NCI-H2029 (cell line): ENCODE results near the gene CFAP157.

ENCODE experiments used
- DNase-seq: peaks from one replicate; lab custom pipeline; 2025; lab: John Stamatoyannopoulos, UW

Gene CFAP157

DNA sequence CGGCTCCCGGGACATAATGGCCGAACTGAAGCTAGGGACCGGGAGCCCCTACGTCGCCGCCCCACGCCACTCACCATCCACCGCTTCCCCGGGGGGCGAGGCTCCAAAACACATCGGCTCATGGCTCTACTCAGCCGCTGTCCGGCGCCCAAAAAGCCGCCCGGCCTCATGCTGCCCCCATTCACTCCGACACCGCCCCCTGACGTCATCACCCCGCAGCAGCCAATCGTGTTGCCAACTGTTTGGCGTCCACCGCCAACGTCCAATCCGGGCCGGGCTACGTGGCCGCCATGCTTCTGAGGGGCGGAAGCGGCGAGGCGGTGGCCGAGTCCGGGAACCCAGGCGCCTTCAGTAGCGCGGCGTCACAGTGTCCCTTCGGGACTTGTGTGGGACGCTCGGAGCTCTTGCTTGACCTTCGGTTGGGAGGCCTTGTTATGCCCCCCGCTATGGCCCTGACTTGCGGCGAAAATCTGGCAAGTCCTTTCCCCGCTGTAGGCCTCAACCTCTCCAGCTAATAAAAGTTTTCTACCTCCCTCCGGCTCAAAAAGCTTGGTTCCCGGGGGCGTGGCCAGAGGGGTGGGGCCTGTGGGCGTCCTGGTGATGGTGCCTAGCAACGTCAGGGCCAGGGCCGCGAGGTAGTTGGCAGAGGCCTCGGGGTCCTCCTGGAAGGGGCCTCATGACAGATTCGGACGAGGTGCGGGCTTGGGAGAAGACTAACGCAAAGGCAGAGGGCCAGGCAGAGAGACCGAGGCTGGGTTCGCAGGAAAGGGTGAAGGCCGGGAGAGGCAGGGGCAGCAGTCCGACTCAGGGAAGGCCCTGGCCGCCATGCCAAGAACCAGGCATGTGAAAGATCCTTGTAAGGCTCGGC, 8.9 kb downstream of the CFAP157 start, which contains the start of the genes PTRH1 and TTC16:
Gene PTRH1 (minus strand): TSS at position 194 of the 868 bp plus-strand sequence. CDS start 24 bp downstream, at position 170.
Gene TTC16 (plus strand): TSS at position 610 of the 868 bp plus-strand sequence. CDS start 67 bp downstream, at position 677.
- peak; percentile 92 for DNase-seq

DNA sequence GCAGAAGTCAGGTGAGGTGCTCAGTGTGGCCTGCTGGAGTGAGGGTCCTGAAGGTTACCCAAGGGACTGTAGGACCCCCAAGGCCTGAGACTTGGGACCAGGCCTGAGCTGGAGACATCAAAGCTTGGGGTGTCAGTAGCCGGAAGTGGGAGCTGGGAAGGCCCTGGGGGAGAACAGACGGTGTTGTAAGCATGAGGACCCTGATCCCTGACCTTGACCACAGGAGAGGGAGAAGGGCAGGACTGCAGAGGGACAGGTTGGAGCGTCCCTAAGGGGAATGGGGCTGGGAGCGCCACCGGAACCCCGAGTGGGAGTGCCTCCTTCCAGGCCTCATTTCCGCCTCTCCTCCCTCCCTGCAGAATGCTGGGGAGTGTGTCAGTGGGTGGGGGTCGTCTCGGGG, 9.6 kb downstream of the CFAP157 start:
- DNase-seq = no peak

DNA sequence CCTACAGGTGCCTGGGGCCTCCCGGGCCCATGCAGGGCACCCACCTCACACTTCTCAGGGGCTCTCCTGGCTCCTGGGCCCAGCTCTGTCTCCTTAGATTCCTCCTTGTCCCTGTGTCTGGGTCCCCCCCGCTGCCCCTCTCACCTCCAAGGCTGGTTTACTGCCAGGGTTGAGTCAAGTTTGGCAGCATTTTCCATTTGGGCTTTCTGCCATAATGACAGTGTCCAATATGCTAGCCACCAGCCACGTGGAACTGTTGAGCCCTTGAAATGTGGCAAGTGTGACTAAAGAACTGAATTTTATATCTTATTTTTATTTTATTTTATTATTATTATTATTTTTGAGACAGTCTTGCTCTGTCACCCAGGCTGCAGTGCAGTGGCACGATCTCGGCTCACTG, 11.0 kb downstream of the CFAP157 start:
- peak; percentile 41 for DNase-seq

- DNase-seq = no peak
These were observed 13.5 kb downstream of the CFAP157 start for GRCh38 chr9:127720031-127720864.

DNA sequence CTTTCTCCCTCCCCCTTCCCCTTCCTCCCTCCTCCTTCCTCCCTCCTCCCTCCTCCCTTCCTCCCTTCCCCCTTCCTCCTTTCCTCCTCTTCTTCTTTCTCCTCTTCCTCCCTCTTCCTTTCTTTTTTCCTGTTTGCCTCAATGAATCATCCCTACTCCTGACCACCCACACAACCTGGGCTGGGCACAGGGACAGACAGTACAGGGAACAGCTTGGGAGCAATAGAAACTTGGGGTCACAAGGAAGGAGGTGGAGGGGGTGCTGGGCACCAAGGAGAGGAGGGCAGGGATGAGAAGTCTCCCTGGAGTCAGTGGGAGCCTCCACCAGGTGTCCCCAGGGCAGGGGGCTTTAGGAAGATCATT, 14.1 kb downstream of the CFAP157 start:
- no peak for DNase-seq

GRCh38 chr9:127721391-127721821, 14.6 kb downstream of the CFAP157 start:
- no peak for DNase-seq

GRCh38 chr9:127722055-127722745, 15.4 kb downstream of the CFAP157 start:
- no peak for DNase-seq

DNA sequence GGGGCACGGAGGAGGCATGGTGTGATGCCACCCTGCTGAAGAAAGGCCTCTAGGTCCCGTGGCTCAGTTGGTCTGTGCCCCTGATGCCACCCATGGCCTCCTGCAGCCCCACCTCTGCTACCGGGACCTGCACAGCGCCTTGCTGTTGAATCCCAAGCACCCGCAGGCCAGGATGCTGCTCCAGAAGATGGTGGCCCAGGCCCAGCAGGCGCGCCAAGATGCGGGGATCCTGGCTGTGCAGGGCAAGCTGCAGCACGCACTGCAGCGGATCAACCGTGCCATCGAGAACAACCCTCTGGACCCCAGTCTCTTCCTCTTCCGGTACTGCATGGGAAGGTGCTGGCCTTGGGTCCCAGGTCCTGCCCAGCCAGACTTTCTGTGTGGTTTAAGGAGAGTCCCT, 16.2 kb downstream of the CFAP157 start:
- DNase-seq = no peak

- peak; percentile 79 for DNase-seq
These were observed 16.7 kb downstream of the CFAP157 start for GRCh38 chr9:127723444-127723843.

GRCh38 chr9:127724012-127724411, 17.2 kb downstream of the CFAP157 start:
- peak; percentile 46 for DNase-seq

DNA sequence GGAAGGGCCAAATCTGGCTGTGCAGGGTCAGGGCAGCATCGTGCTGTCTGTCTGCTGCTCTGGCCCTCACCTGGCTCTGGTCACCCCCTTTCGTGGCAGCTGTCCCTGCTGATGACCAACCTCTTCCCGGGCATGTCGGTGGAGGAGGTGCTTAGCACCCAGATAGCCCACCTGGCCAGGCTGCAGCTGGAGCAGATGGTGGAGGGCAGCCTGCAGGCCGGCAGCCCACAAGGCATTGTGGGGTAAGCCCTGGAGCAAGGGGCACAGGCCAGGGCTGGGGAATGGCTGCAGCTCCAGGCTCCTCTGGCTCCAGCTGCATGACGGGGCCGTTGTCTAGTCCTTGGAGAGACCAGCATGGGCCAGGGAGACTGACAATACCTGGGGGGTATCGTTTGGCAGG, 20.1 kb downstream of the CFAP157 start:
- DNase-seq = no peak

GRCh38 chr9:127728808-127729207, 22.0 kb downstream of the CFAP157 start:
- no peak for DNase-seq

DNA sequence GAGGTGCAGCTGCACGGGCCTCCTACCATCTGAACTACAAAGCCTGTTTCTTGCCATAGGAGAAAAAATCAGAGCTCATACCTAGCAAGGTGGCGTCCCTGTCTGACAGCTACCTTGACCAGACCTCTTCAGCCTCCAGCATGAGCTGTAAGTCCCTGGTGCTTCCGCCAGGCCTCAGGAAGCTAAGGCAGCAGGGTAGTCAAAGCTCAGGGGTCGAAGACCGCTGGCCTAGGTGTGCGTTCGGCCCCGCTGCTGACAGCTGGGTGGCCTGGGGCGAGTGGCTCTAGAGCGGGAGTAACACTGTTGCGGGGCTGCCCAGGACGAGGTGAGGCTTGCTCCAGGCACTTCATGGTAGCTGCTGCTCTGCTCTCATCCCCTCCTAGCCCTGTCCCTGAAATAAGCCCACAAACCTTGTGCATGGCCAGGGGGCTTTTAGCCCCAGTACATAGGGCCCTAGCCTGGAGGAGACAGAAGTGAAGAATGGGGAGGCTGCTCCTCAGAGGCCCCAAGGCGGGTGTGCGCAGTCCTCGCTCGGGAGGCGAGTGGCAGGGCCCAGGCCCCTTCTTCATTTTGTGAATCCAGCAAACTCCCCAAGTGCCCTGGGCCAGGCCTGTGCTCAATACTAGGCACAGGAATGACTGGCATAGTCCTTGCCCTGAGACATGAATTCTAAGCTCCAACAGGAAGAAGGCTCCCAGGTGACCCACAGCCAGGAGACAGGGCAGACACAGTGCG, 22.9 kb downstream of the CFAP157 start:
- DNase-seq = no peak

DNA sequence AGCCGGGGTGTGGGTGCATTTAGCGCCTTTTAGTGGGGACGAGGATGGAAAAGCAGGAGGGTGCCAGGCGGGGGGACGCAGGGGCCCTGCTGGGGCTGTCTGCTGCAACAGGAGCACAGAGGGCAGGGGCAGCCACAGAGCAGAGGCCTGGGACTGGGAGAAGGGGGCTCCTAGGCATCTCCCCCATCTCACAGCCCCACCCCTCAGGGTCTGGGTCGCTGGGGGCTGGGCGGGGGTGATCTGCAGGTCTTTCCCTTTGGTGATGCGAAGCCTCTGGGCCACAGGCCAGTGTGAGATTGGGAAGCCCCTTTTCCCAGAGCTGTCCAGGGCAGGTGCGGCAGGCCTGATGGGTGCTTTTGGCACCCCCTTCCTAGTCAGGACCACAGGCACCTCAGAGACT, 23.5 kb downstream of the CFAP157 start:
- DNase-seq = no peak

DNA sequence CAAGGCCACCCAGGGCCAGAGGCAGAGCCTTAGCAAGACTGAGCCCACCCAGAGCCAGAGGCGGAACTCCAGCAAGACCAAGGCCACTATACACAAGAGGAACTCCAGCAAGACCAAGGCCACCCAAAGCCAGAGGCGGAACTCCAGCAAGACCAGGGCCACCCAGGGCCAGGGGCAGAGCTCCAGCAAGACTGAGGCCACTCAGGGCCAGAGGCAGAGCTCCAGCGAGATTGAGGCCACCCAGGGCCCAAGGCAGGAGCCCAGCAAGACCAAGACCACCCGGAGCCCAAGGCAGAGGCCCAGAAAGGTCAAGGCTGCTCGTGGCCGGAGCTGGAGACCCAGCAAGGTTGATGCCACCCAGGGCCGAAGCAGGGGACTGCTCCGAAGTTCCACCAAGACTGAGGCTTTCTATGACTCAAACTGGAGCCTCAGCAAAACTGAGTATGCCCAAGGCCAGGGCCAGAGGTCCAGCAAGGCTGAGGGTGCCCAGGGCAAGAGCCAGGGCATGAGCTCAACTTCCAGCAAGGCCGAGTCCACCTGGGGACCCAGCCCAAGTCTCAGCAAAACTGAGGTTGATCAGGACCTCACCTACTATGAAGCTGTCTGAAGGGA, 24.1 kb downstream of the CFAP157 start:
- DNase-seq = no peak

DNA sequence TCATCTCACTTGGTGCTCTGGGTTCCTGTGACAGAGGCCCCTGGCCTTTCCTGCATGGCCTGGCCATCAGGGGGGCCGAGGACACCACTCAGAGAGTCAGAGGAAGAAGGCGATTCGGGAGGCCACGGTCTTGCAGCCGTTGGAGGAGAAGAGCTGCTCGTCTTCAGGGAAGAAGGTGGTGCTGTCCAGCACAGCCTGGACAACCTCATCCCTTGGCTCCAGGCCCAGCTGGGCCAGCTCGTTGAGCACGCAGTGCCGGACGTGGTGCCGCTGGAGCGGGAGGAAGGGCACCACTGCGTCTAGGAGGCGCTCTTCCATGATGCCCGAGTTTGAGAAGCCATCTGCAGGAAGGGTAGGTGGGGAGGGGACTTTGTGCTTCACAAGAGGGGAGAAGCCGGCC, 25.1 kb downstream of the CFAP157 start:
- no peak for DNase-seq

- no peak for DNase-seq
These were observed 25.7 kb downstream of the CFAP157 start for GRCh38 chr9:127732444-127732843.

DNA sequence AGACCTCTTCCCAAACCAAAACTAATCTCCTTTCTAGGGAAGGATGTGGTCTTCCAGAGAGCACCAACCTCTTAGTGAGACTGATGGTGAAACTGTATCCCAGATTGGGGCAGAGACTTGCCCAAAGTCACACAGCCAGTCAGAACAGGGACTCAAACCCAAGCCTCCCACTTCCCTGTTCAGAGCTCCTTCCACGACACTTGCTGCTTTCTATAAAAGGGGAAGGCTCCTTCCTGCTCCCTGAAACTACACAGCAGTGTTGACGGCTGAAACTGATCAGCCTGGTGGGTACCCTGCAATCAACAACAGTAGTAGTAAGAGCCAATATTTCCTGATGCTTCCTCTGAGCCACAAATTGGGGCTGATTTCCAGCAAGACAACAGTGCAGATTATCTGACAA, 26.8 kb downstream of the CFAP157 start:
- DNase-seq = no peak

- DNase-seq = no peak
These were observed 27.5 kb downstream of the CFAP157 start for GRCh38 chr9:127734247-127734746.

GRCh38 chr9:127734747-127735529, 28.1 kb downstream of the CFAP157 start, which contains the start of gene TOR2A:
TOR2A (minus strand) TSS chr9:127735294; CDS start chr9:127735270, 24 bp downstream.
- DNase-seq = peak; percentile 98
